Loucy (cell line): ENCODE results near the gene VSTM2B.

Source experiments
- H2AFZ ChIP-seq: fragments of 200-600 bp; sonication (generic); 2 replicates; pipeline ENCODE4 v1.6.0; 2016; ENCODE audit warnings: antibody characterized with exemption, mild to moderate bottlenecking, low read length, moderate library complexity
- H3F3A ChIP-seq: fragments of 200-600 bp; 2 replicates; pipeline ENCODE4 v1.6.0; 2016; ENCODE audit warnings: antibody characterized with exemption, low read depth, mild to moderate bottlenecking
- H3K27me3 ChIP-seq: fragments of 200-600 bp; sonication (generic); 2 replicates; pipeline ENCODE4 v1.6.1; 2014; ENCODE audit warnings: low read length, mild to moderate bottlenecking; ENCODE audit not compliant: insufficient read depth, poor library complexity, severe bottlenecking
- H3K36me3 ChIP-seq: fragments of 200-600 bp; sonication (generic); 2 replicates; pipeline ENCODE4 v1.6.1; 2016; ENCODE audit warnings: low read length; ENCODE audit not compliant: insufficient read depth
- H3K4me1 ChIP-seq: fragments of 200-600 bp; sonication (generic); 2 replicates; pipeline ENCODE4 v1.5.1; 2014; ENCODE audit warnings: low read length, mild to moderate bottlenecking; ENCODE audit not compliant: insufficient read depth, poor library complexity, severe bottlenecking
- H3K4me2 ChIP-seq: fragments of 200-600 bp; sonication (generic); 2 replicates; pipeline ENCODE4 v1.6.0; 2014; ENCODE audit warnings: antibody characterized with exemption, low read length, low read depth, mild to moderate bottlenecking; ENCODE audit not compliant: poor library complexity, severe bottlenecking
- H3K4me3 ChIP-seq: fragments of 200-600 bp; sonication (generic); 2 replicates; pipeline ENCODE4 v1.5.1; 2014; ENCODE audit warnings: low read length, mild to moderate bottlenecking, mixed read lengths; ENCODE audit not compliant: poor library complexity, severe bottlenecking
- H3K79me2 ChIP-seq: fragments of 200-600 bp; sonication (generic); 2 replicates; pipeline ENCODE4 v1.6.1; 2014; ENCODE audit warnings: low read length; ENCODE audit not compliant: insufficient read depth
- H3K9ac ChIP-seq: fragments of 200-600 bp; sonication (generic); 2 replicates; pipeline ENCODE4 v1.6.0; 2014; ENCODE audit warnings: mild to moderate bottlenecking, low read depth, low read length, moderate library complexity; ENCODE audit not compliant: poor library complexity, severe bottlenecking
- H3K9me2 ChIP-seq: fragments of 200-600 bp; sonication (generic); replicated peaks from 2 replicates; pipeline ENCODE4 v1.6.1; 2016; ENCODE audit warnings: low read depth, low read length, mixed read lengths
- H3K9me3 ChIP-seq: fragments of 200-600 bp; sonication (generic); 2 replicates; pipeline ENCODE4 v1.6.1; 2014; ENCODE audit warnings: mild to moderate bottlenecking, antibody characterized with exemption, low read length, low read depth; ENCODE audit not compliant: insufficient read depth
- H4K20me1 ChIP-seq: fragments of 200-600 bp; sonication (generic); 2 replicates; pipeline ENCODE4 v1.6.0; 2014; ENCODE audit warnings: antibody characterized with exemption, low read length, mild to moderate bottlenecking; ENCODE audit not compliant: insufficient read depth, poor library complexity, severe bottlenecking
- EZH2phosphoT487 ChIP-seq: fragments of 200-600 bp; IDR thresholded peaks from 2 replicates; pipeline ENCODE4 v1.6.1; 2018; ENCODE audit warnings: antibody characterized with exemption, mild to moderate bottlenecking, moderate library complexity, borderline replicate concordance
- TF ChIP-seq, protein P1 (sequence below): fragments of 200-600 bp; sonication (generic); conservative IDR thresholded peaks from 2 replicates; pipeline ENCODE4 v1.5.1; 2014; ENCODE audit warnings: mild to moderate bottlenecking, antibody characterized with exemption, low read length

Gene VSTM2B

GRCh38 chr19:29571181-29571580 lies 45.4 kb downstream of the VSTM2B start:
- no peak overlapping the region for H3K4me3 ChIP-seq
- H3F3A ChIP-seq = no peaks in the 10 kb centered on the region
- TF ChIP-seq EZH2phosphoT487 = no peak
- TF ChIP-seq, protein P1, sequence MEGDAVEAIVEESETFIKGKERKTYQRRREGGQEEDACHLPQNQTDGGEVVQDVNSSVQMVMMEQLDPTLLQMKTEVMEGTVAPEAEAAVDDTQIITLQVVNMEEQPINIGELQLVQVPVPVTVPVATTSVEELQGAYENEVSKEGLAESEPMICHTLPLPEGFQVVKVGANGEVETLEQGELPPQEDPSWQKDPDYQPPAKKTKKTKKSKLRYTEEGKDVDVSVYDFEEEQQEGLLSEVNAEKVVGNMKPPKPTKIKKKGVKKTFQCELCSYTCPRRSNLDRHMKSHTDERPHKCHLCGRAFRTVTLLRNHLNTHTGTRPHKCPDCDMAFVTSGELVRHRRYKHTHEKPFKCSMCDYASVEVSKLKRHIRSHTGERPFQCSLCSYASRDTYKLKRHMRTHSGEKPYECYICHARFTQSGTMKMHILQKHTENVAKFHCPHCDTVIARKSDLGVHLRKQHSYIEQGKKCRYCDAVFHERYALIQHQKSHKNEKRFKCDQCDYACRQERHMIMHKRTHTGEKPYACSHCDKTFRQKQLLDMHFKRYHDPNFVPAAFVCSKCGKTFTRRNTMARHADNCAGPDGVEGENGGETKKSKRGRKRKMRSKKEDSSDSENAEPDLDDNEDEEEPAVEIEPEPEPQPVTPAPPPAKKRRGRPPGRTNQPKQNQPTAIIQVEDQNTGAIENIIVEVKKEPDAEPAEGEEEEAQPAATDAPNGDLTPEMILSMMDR = no peak
- no peaks in the 10 kb centered on the region for H3K4me1 ChIP-seq
- H3K9me2 ChIP-seq = no peaks in the 10 kb centered on the region
- no peaks in the 10 kb centered on the region for H3K9me3 ChIP-seq
- no peak overlapping the region for H3K4me2 ChIP-seq
- H2AFZ ChIP-seq = no peak overlapping the region
- H3K27me3 ChIP-seq = no peaks in the 10 kb centered on the region
- no peaks in the 10 kb centered on the region for H3K79me2 ChIP-seq
- no peak overlapping the region for H3K9ac ChIP-seq
- no peaks in the 10 kb centered on the region for H4K20me1 ChIP-seq
- no peaks in the 10 kb centered on the region for H3K36me3 ChIP-seq

DNA sequence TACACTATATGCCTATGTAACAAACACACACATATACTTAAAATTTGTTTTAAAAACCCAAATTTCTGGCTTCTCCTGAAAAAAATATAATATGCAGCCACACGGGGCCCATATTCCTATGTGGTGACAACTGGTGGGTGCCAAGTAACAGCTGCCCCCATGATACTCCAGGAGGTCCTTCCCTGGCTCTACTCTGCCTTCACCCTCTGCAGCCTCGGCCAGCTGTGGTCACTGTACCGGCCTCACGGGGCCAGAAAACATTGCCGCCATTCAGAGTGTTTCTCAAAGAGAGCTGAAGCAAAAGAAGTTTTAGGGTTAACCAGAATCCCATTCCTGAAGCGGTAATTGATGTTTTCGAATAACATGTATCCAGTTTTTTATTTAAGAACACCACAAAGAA lies 47.7 kb downstream of the VSTM2B start:
- no peaks in the 10 kb centered on the region for H3K27me3 ChIP-seq
- H3K79me2 ChIP-seq = no peaks in the 10 kb centered on the region
- H4K20me1 ChIP-seq = no peaks in the 10 kb centered on the region
- no peak overlapping the region for H2AFZ ChIP-seq
- no peak overlapping the region for H3K4me2 ChIP-seq
- no peak overlapping the region for H3K9ac ChIP-seq
- TF ChIP-seq EZH2phosphoT487 = no peak
- TF ChIP-seq, protein P1 = no peak
- H3K36me3 ChIP-seq = no peaks in the 10 kb centered on the region
- H3F3A ChIP-seq = no peaks in the 10 kb centered on the region
- no peaks in the 10 kb centered on the region for H3K9me2 ChIP-seq
- no peak overlapping the region for H3K4me3 ChIP-seq
- no peaks in the 10 kb centered on the region for H3K4me1 ChIP-seq
- no peaks in the 10 kb centered on the region for H3K9me3 ChIP-seq

DNA sequence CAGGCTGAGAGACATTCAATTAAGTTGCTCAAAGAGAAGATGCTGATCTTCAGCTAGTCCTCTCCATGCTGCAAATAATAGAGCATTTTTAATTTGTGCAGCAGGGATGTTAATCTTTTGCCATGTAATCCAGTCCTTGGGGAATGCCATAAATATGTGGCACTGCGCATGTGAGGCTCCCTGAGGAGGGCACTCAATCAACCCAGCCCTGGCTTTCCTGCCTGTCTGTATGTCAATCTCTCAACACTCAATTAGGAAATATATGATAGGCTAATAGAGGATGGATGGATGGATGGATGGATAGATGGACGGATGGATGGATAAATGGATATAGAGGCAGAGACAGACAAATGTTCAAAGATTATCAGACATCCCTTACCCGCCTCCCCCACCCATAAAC lies 48.7 kb downstream of the VSTM2B start:
- Histone ChIP-seq H3F3A (no peaks in the 10 kb centered on the region), H3K36me3 (no peaks in the 10 kb centered on the region), H3K27me3 (no peaks in the 10 kb centered on the region), H3K9me3 (no peaks in the 10 kb centered on the region), H3K4me3 (no peak overlapping the region), H3K4me1 (no peaks in the 10 kb centered on the region), H3K4me2 (no peak overlapping the region), H4K20me1 (no peaks in the 10 kb centered on the region), H3K79me2 (no peaks in the 10 kb centered on the region), H3K9me2 (no peaks in the 10 kb centered on the region), H2AFZ (no peak overlapping the region), H3K9ac (no peak overlapping the region)
- no peak for TF ChIP-seq EZH2phosphoT487
- TF ChIP-seq, protein P1 = no peak
